GM10248 (cell line): ENCODE measurements around the gene UTS2B.

Experiments
- CTCF ChIA-PET: fragments of 300-600 bp; sonication (Branson Sonifier 250); formaldehyde crosslinking; extraction: SDS; loops from one replicate; lab custom pipeline; 2021; ENCODE audit warnings: antibody characterized with exemption; lab: Yijun Ruan, JAX
- POLR2A ChIA-PET: fragments of 350-650 bp; sonication (Branson Sonifier 250); formaldehyde crosslinking; extraction: SDS; loops from one replicate; lab custom pipeline; 2020; ENCODE audit warnings: antibody characterized with exemption; lab: Yijun Ruan, JAX
- DNase-seq: peaks from one replicate; pipeline ENCODE4 v3.0.0; 2012; ENCODE audit errors: extremely low spot score
- TF ChIP-seq, protein P1 (sequence below): IDR thresholded peaks from 2 replicates; pipeline ENCODE4 v1.5.1; 2012; ENCODE audit warnings: mild to moderate bottlenecking, low read depth; ENCODE audit errors: extremely low read depth, missing control alignments, control extremely low read depth

Gene UTS2B

GRCh38 chr3:191340351-191340750 lies 10.0 kb upstream of the UTS2B start:
- POLR2A ChIA-PET, result no interaction called here
- CTCF ChIA-PET, result interaction anchor here (0.7 to 5.6 kb wide), 6 partner anchors 9 to 99 kb away, joined by 3 to 45 read pairs (median 4); partner anchors contain the start of gene UTS2B

DNA sequence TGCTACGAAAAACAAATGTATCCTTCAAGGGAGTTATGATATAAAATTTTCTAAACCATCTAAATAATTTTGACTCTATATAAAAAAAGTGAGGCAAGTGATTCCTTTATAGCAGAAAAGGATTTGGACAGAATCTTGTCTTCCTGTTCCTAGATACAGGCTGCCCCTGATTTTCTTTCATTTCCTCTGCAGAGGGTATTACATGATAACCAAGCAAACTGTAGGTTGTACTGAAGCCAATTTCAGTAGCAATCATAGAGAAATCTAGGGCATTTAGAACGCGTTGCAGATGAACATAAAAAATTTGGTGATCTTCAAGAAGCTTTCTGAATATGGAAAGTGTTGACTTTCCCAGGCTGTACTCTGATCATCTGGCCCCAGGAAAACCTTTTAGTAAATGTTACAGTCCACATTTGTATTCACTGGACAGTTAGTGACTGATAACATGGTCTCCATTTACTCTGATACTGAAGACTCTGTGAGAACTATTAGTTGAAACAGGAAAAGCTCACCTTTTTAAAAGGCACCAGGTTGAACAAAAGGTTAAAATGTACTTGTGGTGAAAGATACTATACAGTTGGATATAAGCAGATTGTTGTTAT lies 9.1 kb upstream of the UTS2B start:
- no peak for DNase-seq
- CTCF ChIA-PET, result interaction anchor here (1.0 to 5.6 kb wide), 4 partner anchors 9 to 96 kb away, joined by 3 to 45 read pairs (median 4); partner anchors contain the start of gene UTS2B
- TF ChIP-seq, protein P1, sequence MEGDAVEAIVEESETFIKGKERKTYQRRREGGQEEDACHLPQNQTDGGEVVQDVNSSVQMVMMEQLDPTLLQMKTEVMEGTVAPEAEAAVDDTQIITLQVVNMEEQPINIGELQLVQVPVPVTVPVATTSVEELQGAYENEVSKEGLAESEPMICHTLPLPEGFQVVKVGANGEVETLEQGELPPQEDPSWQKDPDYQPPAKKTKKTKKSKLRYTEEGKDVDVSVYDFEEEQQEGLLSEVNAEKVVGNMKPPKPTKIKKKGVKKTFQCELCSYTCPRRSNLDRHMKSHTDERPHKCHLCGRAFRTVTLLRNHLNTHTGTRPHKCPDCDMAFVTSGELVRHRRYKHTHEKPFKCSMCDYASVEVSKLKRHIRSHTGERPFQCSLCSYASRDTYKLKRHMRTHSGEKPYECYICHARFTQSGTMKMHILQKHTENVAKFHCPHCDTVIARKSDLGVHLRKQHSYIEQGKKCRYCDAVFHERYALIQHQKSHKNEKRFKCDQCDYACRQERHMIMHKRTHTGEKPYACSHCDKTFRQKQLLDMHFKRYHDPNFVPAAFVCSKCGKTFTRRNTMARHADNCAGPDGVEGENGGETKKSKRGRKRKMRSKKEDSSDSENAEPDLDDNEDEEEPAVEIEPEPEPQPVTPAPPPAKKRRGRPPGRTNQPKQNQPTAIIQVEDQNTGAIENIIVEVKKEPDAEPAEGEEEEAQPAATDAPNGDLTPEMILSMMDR, result no peak
- POLR2A ChIA-PET, result no interaction called here

More at GRCh38 chr3:191340351-191340750, 10.0 kb upstream of the UTS2B start:
- TF ChIP-seq, protein P1, result no peak
- no peak for DNase-seq

DNA sequence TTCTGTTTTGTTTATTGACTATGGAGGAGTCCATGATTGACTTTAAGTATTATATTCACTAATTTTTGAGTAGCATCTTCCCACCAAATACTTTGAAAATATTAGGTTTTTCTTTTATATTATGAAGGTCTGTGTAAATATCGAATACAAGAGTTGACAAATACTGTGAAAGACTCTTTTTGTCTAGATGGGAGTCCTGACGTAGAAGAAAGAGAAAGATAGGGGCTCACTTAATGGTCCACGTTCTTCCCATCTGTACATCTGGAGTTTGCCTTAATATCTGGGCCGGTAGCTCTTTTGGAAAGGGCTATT lies 7.8 kb upstream of the UTS2B start:
- TF ChIP-seq, protein P1, result no peak
- no peak for DNase-seq
- CTCF ChIA-PET, result interaction anchor here (1.2 to 5.6 kb wide), 3 partner anchors 22 to 69 kb away, joined by 4 to 45 read pairs (median 5); no protein-coding TSS in a partner anchor
- POLR2A ChIA-PET, result interaction anchor here (0.5 to 1.7 kb wide), 3 partner anchors 18 to 79 kb away, joined by 3 to 4 read pairs (median 4); no protein-coding TSS in a partner anchor

DNA sequence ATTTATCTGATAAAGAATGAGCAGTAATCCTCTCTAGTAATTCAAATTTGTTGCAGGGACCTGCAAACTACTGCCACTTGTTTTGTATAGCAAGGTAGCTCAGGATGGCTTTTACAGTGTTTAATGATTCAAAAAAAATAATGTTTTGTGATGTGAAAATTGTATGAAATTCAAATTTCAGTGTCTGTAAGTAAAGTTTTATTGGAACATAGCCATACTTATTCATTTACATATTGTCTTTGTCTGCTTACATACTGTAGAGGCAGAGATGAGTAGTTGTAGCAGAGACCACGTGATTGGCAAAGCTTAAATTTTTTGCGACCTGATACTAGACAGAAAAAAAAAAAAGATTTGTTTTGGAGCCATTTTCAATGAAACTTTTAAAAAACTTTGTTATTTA lies 6.5 kb upstream of the UTS2B start:
- ChIA-PET CTCF (interaction anchor here (0.8 to 5.6 kb wide), 5 partner anchors 9 to 61 kb away, joined by 3 to 45 read pairs (median 4); no protein-coding TSS in a partner anchor), POLR2A (interaction anchor here (0.9 kb wide), 1 partner anchor 22 kb away, joined by 3 read pairs; no protein-coding TSS in a partner anchor)
- TF ChIP-seq, protein P1, result no peak
- no peak for DNase-seq

- CTCF ChIA-PET, result no interaction called here
- POLR2A ChIA-PET, result no interaction called here
- TF ChIP-seq, protein P1, result no peak
- no peak for DNase-seq
Observed at GRCh38 chr3:191334346-191334893, 4.1 kb upstream of the UTS2B start.

DNA sequence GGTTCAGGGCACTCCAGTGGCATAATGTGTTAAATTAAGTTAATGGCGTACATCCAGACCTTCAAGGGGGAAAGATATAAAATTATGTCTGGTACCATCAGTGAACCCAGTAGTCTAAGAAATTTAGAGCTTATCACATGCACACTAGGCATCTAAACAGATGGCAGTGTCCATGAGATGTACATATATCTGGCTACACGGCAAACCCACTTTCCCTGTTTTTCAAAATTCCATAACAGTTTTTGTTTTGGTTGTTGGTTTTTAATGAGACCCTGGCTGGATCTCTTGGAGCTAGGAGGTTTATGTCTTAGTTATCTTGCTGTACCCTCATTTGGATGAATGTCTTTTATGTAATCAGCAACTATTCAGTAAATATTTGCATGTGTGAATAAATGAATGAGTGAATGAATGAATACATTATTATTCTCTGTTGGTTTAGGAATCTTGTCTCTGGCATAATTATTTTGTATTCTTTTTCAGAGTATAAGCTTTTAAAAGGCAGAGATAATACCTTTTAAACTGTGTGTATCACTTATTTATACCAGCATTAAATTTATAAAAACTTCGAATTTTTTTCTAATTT lies 3.1 kb upstream of the UTS2B start:
- TF ChIP-seq, protein P1, result no peak
- POLR2A ChIA-PET, result no interaction called here
- no peak for DNase-seq
- CTCF ChIA-PET, result interaction anchor here (0.9 to 1.4 kb wide), 4 partner anchors 19 to 93 kb away, joined by 3 to 5 read pairs (median 4); no protein-coding TSS in a partner anchor
